Hematopoietic multipotent progenitor cell treated with erythropoietin and hydrocortisone succinate and interleukin-3 and kit ligand, for 15 days (in vitro differentiated cells): ENCODE measurements around the gene MYADML2.
A peak's percentile ranks its signal among the peaks of the same experiment; 100 is the strongest.
"Not testable (repeated sequence)": the region's sequence is repeated elsewhere in the genome, so short reads cannot be mapped to it uniquely, and the experiment has no call there.

Source experiments
- DNase-seq: peaks from one replicate; pipeline ENCODE4 v3.0.0-alpha.2; 2015; ENCODE audit warnings: low spot score

MYADML2 gene, protein sequence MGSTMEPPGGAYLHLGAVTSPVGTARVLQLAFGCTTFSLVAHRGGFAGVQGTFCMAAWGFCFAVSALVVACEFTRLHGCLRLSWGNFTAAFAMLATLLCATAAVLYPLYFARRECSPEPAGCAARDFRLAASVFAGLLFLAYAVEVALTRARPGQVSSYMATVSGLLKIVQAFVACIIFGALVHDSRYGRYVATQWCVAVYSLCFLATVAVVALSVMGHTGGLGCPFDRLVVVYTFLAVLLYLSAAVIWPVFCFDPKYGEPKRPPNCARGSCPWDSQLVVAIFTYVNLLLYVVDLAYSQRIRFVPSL

DNA sequence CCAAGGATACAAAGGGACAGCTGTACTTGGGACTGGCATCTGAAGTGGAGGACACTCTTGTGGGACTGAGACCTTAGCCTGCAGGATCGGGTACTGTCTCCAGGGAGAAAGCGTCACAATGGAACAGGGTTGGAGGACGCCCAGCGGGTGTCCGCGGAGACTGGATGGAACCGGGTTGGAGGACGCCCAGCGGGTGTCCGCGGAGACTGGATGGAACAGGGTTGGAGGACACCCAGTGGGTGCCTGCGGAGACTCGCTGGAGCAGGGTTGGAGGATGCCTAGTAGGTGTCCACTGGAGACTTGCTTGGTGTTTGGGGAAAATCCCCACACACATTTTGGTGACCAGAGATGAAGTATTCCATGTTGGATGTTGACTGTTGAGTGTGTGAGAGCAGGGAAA, at the start of gene MYADML2:
MYADML2 (minus strand) TSS at position 45 of the 400 bp plus-strand sequence. CDS start 5,492 bp downstream, outside the sequence.
- DNase-seq = no peak

DNA sequence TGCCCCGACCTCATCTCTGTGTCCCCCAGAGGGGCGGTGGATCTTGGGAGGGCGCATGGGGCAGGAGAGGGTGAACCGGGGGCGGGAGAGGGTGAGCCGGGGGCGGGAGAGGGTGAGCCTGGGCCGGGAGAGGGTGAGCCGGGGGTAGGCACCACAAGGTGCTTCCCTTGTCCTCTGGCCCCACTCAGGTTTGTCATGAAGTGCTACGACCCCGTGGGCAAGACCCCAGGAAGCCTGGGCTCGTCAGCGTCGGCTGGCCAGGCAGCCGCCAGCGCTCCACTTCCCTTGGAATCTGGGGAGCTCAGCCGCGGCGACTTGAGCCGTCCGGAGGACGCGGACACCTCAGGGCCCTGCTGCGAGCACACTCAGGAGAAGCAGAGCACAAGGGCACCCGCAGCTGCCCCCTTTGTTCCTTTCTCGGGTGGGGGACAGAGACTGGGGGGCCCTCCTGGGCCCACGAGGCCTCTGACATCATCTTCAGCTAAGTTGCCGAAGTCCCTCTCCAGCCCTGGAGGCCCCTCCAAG, 49.3 kb upstream of the MYADML2 start:
- DNase-seq = no peak

DNA sequence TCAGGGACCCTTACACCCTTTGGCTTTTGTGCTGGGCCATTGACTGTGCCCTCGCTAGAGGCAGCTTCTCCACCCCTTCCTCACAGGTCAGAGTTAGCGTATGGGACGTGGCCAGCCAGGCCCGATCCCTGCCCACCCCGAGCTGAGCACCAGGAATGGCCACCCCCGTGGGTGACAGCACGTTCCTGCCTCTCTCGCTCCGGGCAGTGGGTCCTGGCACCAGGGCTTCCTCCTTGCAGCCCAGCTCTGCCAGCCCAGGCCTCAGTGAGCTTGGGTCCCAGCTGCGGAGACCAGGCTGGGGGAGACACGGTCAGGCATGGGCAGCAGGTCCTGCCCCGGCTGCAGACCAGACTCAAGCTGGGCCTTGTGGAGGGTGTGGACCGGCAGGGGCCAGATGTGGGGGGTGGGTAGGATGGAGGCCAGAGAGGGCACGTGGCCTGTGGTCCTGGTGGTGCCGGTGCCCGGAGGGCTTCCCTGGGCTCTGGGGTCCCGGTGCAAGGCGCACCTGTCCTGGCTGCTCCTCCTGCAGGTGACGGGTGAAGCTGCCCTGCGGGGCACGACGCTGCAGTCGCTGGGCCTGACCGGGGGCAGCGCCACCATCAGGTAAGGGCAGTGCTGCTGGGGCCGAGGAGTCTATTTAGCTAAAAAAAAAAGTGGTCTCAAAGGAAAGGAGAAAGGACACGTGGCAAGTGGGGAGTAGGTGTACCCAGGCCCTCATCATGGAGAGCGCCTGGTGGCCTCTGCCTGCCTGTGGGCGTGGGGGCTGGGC, 48.6 kb upstream of the MYADML2 start:
- no peak for DNase-seq

DNA sequence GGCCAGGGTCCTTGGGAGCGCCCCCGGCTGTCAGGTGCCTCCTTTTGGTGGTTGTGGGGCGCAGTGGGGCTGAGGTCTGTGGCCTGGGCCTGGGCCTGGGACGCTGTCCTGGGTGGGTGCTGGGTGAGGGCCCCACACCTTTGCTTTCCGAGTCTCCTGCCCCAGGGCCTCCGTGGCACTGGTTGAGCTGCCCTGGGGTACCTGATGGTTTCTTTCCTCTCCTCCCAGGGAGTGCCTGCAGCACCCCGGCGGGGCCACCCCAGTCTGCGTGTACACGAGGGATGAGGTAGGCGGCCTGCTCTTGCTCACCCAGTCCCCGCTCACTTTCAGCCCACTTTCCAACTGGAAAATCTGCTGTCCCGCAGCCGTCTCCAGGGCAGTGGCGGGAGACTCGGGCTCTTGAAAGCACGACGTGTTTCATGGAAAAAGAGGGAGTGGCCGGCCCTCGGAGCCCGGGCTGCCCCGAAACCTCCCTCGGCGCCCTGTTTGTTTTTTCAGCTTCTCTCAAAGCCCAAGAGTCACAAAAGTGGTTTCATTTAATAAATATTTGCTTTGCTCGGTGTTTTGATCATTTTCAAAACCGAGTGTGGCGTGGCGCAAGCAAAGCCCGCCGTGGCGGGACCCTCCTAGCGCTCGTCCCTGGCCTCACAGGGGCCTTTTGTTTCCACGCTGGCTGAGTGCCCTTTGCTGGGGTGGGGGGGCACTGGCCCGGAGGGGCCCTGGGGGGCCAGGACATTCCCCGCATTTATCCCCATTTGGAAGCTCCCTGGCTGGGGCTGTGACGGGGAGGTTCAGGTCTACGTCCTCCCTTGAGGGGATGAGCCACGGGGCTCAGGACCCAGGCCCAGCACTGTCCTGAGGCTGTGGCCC, 47.8 kb upstream of the MYADML2 start:
- no peak for DNase-seq

DNA sequence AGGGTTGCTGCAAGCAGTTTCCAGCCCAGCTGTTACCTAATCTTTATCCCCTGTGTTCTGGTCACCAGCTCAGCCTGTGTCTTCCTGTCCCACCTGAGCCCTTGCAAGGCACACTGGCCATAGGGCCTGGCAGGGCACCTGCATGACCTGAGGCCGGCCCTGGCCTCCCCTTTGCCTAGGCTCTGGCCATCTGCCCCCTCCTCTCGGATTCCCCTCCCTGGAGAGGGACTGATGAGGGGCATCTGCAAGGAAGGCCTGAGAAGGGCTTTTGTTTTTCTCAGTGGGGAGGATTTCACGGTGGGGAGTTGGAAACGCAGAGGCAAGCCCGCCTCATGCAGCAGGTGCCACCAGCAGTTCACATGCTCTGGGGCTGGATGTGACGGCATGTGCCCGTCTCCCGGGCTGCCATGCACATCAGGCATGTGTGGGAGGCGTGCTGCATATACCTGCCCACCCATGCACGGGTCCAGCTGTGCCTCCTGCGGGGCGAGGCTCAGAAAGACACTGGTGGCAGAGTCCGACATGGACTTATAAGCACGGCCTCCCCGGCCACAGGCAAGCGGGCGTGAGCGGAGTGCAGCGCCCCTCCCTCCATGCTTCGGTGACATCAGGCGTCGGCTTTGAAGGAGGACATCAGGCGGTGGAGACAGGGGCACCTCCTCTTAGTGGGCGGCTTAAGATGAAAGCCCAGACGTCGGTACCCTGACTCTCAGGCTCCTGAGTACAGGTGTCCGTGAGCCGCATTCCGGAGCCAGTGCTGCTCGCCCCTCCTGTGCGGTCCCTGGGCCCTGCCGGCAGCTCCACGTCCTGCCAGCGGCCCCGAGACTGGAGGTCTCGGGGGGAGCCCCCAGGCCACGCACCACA, 46.9 kb upstream of the MYADML2 start:
- no peak for DNase-seq

DNA sequence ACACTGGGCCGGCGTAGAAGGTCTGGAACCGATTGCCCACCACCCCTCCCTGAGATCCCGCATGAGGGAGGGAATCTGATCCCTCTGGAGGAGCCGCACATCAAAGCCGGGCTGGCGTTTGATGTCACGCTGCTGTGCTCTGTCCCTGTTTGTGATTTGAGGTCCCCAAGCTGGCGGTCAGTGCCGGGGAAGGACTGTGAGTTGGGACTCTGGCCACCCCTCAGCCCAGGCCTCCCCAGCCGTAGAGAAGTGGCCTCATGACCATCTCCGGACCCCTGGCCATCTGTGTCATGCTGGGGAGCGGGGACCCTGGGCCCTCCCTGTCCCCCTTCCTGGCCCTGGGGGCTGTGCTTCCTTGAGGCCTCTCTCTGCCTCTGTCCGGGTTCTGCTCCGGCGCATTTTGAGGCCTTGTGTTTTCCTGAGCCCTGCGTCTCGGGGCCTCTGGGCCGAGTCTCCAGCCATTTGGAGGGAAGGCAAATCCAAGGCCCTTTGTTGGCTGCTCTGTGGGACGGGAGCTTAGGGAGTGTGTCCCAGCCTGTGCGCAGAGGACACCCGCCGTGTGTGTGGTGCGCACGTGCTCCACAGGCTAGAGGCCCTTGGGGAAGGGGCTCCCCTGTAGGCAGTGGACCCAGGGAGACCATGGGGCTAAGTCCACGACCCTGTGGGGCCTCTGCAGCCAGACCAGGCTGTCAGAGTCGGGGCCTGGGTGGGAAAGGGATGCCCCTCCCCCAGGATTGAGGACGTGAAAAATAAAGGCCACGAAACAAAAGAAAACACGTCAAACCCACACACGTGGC, 45.5 kb upstream of the MYADML2 start:
- DNase-seq = no peak

DNA sequence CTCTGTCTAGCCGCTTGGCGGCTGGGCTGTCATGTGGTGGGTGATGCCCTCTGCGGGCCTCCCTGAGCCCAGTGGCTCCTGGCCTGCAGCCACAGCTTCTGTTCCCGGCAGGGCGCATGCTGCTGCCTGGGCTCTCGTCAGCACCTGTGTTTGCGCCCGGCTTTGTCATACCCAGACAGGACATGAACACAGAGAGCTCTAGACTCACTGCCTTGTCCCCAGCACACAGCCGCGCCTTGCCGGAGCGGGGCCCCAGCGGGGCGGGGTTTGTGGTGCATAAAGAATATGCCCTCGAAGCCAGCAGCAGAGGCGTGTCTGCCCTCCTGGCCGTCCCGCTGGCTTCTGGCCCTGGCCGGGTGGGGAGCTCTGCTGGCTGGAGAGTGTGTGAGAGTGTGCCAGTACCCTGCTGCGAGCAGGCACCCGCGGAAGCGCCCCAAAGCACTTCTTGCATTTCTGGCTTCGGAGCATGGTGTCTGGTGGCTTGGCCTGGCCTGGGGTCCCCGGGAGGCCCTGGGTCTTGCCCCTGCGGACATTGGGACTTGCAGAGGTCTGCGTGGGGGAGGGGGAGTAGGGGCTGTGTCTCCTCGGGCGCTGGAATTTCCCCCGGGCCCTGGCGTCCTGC, 44.8 kb upstream of the MYADML2 start:
- peak; percentile 31 for DNase-seq

DNA sequence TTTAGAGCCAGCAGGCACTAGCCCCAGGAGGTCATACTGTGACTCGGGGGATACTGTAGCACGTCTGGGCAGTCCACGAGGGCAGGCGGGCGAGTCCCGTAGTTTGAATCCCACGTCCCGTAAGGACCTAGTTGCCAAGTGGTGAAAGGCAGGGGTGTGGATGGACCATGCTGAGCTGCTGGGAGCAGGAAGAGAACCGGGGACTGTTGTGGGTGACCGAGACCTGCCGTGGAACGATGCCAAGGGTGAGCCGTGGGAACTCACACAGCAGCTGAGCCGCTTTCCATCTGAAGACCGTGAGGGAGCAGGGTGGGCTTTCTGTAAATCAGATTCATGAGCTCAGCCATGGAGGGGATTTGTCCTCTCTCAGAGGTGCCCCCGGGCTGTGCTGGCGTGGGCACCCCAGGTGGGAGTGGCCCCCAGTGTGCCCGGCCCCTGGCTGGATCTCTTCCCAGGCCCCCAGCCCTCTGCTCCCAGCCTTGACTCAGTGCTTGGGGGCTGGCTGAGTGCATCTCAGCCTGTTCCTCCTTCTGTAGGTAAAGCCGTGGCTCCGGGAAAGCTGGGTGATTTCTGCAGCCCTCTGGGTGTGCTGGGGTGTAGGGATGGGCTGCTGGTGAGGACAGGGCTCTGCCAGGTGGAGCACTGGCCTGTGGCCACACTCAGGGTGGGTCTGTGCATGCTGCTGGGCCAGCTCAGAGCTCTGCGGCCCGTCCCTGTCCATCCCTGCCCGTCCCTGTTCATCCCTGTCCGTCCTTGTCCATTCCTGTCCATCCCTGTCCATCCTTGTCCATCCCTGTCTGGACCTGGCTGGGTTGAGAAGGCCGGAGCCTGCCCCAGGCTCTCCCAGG, 44.0 kb upstream of the MYADML2 start:
- no peak for DNase-seq

DNA sequence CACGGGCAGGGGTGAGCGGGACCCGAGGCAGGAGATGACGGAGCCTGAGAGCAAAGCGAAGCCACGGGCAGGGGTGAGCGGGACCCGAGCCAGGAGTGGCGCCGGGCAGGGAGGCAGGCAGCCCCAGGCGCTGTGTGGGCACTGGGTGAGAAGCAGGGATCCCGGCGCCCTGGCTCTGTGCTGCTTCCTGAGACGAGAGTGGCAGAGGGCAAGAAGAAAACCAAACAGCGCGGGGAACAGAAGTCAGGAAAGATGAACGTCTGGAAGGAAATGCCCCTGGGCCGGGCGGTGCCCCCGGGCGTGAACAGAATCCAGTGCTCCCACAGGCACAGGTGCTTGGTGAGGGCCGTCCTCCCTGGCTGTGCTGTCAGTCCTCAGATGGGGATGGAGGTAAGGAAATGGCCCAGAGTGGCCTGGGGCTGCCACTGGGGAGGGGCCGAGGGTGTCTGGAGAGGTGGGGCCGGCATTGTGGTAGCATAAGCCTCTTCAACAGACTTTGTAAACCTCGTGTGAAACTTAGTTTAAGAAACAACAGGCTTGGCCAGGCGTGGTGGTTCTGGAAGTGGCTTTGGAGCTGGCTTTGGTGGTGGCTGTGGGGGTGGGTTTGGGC, 40.2 kb upstream of the MYADML2 start:
- no peak for DNase-seq

DNA sequence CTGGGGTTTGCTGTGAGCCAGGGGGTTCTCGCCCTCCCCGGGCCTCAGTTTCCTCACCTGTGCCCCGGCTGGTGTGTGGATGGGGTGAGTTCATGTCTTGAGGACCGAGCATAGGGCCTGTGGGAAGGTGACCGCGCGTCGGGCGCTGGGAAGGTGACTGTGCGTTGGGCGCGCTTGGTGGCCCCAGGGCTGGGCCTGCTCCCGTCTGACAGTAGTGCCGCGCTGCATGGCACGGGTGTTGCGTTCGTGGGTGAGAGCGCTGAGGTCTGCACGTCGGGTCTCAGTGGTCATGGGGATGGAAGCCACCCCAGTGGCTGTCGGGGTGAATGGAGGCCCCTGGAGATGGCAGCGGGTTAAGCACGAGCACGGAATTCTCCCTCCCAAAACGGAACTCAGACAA, 39.6 kb upstream of the MYADML2 start:
- no peak for DNase-seq

DNA sequence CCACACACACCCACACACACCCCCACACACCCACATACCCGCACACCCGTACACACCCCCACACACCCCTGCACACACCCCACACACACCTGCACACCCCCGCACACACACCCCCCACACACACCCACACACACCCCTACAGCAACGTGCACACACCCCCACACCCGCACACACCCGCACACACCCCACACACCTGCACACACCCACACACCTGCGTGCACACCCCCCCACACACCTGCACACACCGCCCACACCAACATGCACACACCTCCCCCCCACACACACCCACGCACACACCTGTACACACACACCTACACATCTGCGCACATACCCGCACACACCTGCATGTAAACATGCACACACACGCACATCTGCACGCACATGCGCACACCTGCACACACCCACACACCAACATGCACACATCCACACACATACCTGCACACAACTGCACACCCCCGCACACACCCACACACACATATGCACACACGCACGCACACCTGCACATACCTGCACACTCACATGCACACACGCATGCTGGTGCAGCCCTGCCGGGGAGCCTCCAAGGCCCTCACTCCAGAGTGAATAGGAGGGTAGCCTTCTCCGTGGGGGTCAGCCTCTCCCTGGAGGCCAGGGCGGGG, 37.9 kb upstream of the MYADML2 start:
- no peak for DNase-seq

DNA sequence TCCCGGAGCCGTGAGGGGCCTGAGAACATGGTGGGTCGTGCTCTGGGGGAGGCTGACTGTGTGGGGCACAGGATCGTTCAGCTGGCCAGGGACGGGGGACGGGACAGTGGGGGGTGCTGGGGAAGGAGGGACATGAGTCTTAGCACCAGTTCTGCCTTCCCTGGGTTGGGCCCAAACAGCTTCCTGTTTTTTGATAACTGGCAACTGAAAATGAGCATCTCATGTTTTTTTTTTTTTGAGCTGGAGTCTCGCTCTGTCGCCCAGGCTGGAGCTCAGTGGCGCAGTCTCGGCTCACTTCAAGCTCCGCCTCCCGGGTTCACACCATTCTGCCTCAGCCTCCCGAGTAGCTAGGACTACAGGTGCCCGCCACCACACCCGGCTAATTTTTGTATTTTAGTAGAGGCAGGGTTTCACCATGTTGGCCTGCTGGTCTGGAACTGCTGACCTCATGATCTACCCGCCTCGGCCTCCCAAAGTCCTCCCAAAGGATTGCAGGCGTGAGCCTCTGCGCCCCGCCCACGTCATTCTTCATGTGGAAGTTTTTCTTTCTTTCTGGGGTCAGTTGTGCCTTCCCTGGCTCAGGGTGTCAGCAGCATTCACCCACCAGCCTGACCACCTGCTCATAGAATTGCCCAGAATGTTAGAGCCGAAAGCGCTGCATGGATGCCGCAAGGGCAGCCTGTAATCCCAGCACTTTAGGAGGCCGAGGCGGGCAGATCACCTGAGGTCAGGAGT, 36.8 kb upstream of the MYADML2 start:
- DNase-seq = no peak

DNA sequence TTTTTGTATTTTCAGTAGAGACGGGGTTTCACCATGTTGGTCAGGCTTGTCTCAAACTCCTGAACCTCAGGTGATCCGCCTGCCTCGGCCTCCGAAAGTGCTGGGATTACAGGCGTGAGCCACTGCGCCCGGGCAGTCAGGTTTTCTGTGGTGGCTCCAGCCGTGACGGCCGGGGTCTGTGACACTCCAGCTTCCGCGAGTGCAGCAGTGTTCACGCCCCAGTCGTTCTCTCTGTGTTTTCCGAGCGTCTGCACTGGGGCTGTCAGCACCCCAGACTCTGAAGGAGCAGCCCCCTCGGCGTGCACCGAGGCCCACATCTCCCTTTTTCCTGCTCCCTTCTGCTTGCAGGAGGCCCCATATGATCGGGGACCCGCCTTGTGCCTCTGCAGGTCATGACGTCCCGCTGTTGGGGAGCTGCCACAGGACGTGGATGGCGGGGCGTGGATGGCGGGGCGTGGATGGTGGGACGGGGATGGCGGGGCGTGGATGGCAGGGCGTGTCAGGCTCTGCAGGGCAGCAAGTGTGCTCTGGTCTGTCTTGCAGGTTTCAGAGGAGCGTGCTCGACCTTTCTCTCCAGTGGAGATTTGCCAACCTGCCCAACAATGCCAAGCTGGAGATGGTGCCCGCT, 36.1 kb upstream of the MYADML2 start:
- no peak for DNase-seq

DNA sequence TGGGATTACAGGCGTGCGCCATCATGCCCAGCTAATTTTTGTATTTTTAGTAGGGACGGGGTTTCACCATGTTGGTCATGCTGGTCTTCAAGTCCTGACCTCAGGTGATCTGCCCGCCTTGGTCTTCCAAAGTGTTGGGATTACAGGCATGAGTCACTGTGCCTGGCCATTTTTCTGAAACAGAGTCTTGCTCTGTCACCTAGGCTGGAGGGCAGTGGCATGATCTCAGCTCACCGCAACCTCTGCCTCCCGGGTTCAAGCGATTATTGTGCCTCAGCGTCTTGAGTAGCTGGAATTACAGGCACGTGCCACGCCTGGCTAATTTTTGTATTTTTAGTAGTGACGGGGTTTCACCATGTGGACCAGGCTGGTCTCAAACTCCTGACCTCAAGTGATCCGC, 34.5 kb upstream of the MYADML2 start:
- DNase-seq = not testable (repeated sequence)

DNA sequence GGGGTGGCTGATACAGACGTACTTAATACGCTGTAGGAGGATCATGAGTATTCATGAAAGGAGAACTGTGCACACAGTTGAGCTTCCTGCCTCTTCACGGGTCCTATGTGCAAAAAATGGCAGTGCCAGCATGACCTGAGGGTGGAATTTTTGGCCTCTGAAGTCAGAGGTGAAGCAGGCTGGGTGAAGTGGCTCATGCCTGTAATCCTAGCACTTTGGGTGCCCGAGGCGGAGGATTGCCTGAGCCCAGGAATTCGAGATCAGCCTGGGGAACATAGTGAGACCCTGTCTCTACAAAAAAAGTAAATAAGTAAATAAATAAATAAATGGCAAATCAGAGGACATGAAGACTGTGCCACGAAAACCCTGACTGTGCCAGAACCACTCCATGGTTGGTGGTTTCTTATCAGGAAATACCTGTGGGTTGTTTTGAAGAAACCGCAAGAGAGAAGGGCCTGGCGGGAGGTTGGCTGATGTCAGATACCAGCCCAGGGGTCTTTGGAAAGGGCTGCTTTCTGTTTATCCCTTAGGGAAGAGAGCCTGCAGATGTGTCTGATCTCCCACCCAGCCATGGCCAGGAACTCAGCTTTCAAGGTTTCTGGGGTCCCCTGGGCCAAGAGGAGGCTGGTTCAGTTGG, 33.8 kb upstream of the MYADML2 start:
- DNase-seq = no peak

DNA sequence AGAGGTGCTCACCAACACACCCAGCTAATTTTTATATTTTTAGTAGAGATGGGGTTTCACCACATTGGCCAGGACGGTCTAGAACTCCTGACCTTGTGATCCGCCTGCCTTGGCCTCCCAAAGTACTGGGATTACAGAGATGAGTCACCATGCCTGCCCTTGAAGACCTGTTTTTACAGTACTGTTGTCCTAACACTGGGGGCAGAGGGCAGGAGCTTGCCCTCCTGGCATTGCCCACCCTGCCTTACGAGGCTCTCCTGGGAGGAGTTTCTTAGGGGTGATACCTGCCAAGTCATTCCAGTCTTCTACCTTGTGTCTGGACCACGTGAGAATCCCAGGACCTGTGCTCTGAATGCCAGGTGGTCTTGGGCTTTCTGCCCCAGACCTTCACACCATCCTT, 33.1 kb upstream of the MYADML2 start:
- DNase-seq = no peak
